Body of pancreas (tissue), 4 donors: ENCODE data around the gene TBC1D16. TPM values are rescaled to one million over a fixed set of nuclear protein-coding genes. Genes with fewer than 3 reads are reported as not detected.

Experiments
- ATAC-seq: fragments of 150-250 bp; one replicate; pipeline ENCODE4 v1.9.1; 2016
- DNase-seq, 4 donors: peaks; one replicate each; pipeline ENCODE4 v3.0.0-alpha.2; 2019
- H3K27ac ChIP-seq, 4 donors: fragments of 200-600 bp; sonication (generic); 1 replicate in 3 of 4; 2 replicates in 1 of 4; pipeline versions ENCODE4 v1.5.1 to v1.6.1; 2016 to 2019; ENCODE audit warnings: mild to moderate bottlenecking in 1 of 4, mixed read lengths in 1 of 4, moderate library complexity in 1 of 4
- H3K27me3 ChIP-seq, 2 donors: fragments of 200-600 bp; sonication (generic); one replicate each; pipeline ENCODE4 v1.6.0; 2016; ENCODE audit warnings: mild to moderate bottlenecking in 1 of 2
- H3K36me3 ChIP-seq, 2 donors: fragments of 200-600 bp; sonication (generic); replicated peaks in 1 of 2; 2 replicates each; pipeline ENCODE4 v1.5.1; 2016; ENCODE audit warnings: low read depth in 2 of 2; ENCODE audit not compliant: insufficient read depth in 1 of 2
- H3K4me1 ChIP-seq: fragments of 200-600 bp; sonication (generic); one replicate; pipeline ENCODE4 v1.6.0; 2016
- H3K4me3 ChIP-seq, 2 donors: fragments of 200-600 bp; sonication (generic); 1 replicate in 1 of 2; 2 replicates in 1 of 2; pipeline ENCODE4 v1.5.1; 2016 to 2019
- H3K9me3 ChIP-seq, 3 donors: fragments of 200-600 bp; sonication (generic); 1 replicate in 2 of 3; 2 replicates in 1 of 3; pipeline ENCODE4 v1.5.1; 2016
- POLR2A ChIP-seq, 3 donors: fragments of 450-650 bp; IDR thresholded peaks; one replicate each; pipeline ENCODE4 v1.6.1; 2016; ENCODE audit warnings: antibody characterized with exemption in 3 of 3, mild to moderate bottlenecking in 2 of 3
- WGBS, 2 donors: methylation state at CpG; one replicate each; pipeline ENCODE4 v1.1.5; 2017; 5-methylcytosine and 5-hydroxymethylcytosine counted together
- intact Hi-C: fragments of 100-400 bp; cut with DNase I; formaldehyde crosslinking; loops from one replicate; pipeline ENCODE4 v1.15.1; 2023
- total RNA-seq, 2 donors: library from RNA; depleted of rRNA; stranded (reverse); fragments of >200 nt; gene quantifications; one replicate each; pipeline ENCODE4 v1.1.0, GENCODE V29; 2016
- TF ChIP-seq, protein P1 (sequence below), 7 experiments: fragments of 450-650 bp in 4 of 7; fragments of 200-600 bp in 3 of 7; sonication (generic) in 3 of 7; IDR thresholded peaks; one replicate each; pipeline ENCODE4 v1.5.1; 2016 to 2019; ENCODE audit warnings: antibody characterized with exemption in 7 of 7

Gene TBC1D16
- total RNA-seq, 2 donors from 2014 or later, result 21.0 to 37.2 TPM

DNA sequence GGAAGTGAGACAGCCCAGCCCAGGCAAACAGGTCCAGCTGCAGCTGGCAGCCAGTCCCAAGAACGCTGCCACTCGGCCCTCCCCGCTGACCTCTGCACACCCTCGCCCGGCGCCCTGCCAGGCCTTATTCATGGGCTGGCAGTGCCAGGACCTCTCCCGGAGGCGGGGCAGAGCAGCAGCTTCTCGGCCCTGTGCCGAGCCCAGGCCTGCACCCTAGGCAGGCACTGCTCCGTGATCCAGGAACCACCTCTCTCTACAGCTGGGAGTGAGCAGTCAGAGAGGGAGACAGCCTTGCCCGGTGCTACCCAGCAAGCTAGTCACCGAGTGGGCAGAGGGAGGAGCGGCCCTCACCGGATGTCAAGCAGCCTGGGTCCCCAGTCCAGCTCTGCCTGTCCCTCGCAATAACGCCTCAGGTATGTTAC, 116.5 kb downstream of the TBC1D16 start:
- Histone ChIP-seq H3K27ac (peak overlapping the region; percentile 5 to 86 (median 80)), H3K36me3 (no peaks in the 10 kb centered on the region), H3K4me1 (peaks cover 58% of the 10 kb centered on the region), H3K9me3 (no peaks in the 10 kb centered on the region), H3K27me3 (no peaks in the 10 kb centered on the region), H3K4me3 (no peak overlapping the region)
- DNase-seq (peak; percentile 98 to 100 (median 99)), ATAC-seq (peak; percentile 96)
- WGBS, 2 donors, result 13 to 19% methylated on average over 3 to 17 of the region's 17 CpGs
- peak in 2 of 3 donors; percentile 42 to 52 for TF ChIP-seq POLR2A (IDR thresholded peaks at IDR 0.05)
- TF ChIP-seq, protein P1, sequence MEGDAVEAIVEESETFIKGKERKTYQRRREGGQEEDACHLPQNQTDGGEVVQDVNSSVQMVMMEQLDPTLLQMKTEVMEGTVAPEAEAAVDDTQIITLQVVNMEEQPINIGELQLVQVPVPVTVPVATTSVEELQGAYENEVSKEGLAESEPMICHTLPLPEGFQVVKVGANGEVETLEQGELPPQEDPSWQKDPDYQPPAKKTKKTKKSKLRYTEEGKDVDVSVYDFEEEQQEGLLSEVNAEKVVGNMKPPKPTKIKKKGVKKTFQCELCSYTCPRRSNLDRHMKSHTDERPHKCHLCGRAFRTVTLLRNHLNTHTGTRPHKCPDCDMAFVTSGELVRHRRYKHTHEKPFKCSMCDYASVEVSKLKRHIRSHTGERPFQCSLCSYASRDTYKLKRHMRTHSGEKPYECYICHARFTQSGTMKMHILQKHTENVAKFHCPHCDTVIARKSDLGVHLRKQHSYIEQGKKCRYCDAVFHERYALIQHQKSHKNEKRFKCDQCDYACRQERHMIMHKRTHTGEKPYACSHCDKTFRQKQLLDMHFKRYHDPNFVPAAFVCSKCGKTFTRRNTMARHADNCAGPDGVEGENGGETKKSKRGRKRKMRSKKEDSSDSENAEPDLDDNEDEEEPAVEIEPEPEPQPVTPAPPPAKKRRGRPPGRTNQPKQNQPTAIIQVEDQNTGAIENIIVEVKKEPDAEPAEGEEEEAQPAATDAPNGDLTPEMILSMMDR (IDR thresholded peaks at IDR 0.05), result no peak
- intact Hi-C loops, result loop anchor here (5.0 kb wide), 1 partner anchor 72 kb away; no protein-coding TSS in a partner anchor

DNA sequence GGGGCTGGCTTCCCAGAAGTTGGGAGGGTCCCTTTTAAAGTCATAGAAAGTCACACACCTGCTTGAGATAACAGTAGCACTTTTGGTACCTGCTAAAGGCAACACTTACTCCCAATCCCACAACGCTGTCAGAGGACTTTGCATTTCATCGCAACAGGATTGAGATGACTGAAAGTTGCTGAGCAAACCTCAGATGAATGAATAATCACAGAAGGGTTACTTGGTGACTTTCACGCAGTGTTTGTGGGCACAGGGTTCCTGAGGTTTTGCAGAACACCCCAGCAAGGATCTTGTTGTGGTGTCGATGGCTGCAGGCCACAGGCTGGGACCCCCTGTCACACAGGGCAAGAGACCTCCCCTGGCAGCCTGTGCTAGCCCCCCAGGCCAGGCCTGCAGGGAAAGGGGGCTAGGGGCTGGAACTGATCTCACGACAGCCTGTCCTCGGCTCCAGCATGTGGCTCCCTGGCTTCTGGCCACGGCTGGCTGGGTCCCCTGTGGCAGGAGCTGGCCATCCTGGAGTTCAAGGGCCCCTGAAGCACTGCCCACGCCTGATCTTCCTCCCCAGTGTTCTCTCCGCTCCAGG, 117.0 kb downstream of the TBC1D16 start:
- peak overlapping the region; percentile 70 to 86 (median 80) for H3K27ac ChIP-seq
- DNase-seq (no peak), ATAC-seq (no peak)
- WGBS, 2 donors, result 10 to 27% methylated on average over 4 to 9 of the region's 9 CpGs
- H3K4me1 ChIP-seq, result peaks cover 56% of the 10 kb centered on the region
- no peaks in the 10 kb centered on the region for H3K27me3 ChIP-seq
- H3K9me3 ChIP-seq, result no peaks in the 10 kb centered on the region
- intact Hi-C loops, result loop anchor here (5.0 kb wide), 1 partner anchor 71 kb away; no protein-coding TSS in a partner anchor
- no peak for TF ChIP-seq POLR2A (IDR thresholded peaks at IDR 0.05)
- H3K4me3 ChIP-seq, result no peak overlapping the region
- no peaks in the 10 kb centered on the region for H3K36me3 ChIP-seq

DNA sequence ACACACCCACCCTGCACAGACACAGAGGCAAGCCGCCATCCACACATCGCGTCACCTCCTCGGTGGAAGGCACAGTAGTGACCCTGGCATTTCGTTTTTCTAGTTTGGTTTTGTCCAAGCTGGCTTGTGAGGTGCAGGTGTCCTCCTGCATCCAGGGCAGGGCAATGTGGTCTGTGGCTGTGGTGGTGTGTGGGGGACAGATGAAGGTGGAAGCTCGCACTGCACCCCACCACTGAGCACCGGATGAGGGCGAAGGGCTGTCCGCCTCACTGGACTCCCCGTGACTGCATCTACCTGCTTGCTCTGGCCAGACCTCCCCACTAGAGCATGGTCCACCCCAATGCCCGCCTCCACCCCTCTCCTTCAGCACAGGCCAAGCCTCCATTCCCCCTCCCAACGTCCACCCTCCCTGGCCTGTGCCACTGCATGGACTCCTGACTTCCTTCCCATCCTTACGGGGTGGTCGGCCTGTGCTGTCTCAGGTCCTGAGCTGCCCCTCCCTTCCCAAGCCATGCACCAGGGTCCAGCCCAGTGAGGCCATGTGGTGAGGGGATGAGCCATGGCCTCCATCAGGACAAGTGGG, 117.7 kb downstream of the TBC1D16 start:
- DNase-seq, result no peak
- Histone ChIP-seq H3K27me3 (no peaks in the 10 kb centered on the region), H3K27ac (peak overlapping the region; percentile 70 to 86 (median 80)), H3K4me1 (peaks cover 56% of the 10 kb centered on the region), H3K4me3 (no peak overlapping the region), H3K9me3 (no peaks in the 10 kb centered on the region), H3K36me3 (no peaks in the 10 kb centered on the region)
- TF ChIP-seq, protein P1 (IDR thresholded peaks at IDR 0.05), result no peak
- no peak for TF ChIP-seq POLR2A (IDR thresholded peaks at IDR 0.05)
- intact Hi-C loops, result loop anchor here (5.0 kb wide), 1 partner anchor 71 kb away; no protein-coding TSS in a partner anchor
- 84 to 87% methylated on average over 13 to 14 of the region's 14 CpGs for WGBS, 2 donors
- no peak for ATAC-seq

DNA sequence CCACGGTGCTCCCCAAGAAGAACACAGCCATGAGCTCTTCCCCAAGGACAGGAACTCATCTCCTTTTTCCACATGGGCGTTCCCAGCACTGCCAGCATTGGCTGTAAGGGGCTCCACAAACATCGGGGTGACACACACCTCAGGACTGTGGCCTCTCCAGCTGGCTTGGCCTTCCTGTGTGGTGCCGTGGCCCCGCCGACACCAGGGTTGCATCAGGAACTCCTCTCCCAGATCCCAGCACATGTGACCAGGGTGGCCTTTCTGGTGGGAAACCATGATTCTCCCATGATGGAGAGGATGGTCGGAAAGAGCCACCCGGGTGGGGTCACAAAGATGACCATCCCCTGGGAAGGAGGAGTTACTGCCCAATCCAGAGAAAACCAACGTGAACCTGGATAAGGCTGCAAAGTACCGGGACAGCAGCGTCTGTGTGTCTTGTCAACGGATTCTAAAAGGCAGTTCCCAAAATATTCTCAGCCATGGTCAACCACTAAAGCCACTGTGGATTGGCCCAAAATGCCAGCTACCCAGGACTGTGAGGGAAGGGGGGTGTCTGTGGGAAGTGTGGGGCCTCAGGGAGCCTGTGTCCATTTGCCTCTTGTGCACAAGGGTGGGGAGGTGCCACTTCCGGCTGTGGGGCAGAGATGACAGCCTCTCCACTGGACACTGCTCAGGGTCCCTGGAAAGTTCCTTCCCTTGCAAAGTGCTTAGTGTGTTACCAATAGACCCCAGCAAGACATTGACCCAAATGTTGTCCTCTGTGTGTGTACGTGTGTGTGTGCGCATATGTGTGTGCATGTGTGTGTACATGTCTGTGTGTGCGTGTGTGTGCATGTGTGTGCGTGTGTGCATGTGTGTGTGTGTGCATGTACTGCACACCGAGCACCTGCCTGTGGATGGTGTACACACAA, 118.4 kb downstream of the TBC1D16 start:
- ATAC-seq (no peak), DNase-seq (no peak)
- Histone ChIP-seq H3K4me1 (peaks cover 52% of the 10 kb centered on the region), H3K27ac (no peak overlapping the region), H3K27me3 (no peaks in the 10 kb centered on the region), H3K9me3 (no peaks in the 10 kb centered on the region), H3K4me3 (no peak overlapping the region), H3K36me3 (no peaks in the 10 kb centered on the region)
- intact Hi-C loops, result loop anchor here (5.0 kb wide), 1 partner anchor 70 kb away; no protein-coding TSS in a partner anchor
- TF ChIP-seq, protein P1 (IDR thresholded peaks at IDR 0.05), result no peak
- TF ChIP-seq POLR2A (IDR thresholded peaks at IDR 0.05), result no peak
- WGBS, 2 donors, result 85 to 88% methylated on average over 18 of the region's 18 CpGs

DNA sequence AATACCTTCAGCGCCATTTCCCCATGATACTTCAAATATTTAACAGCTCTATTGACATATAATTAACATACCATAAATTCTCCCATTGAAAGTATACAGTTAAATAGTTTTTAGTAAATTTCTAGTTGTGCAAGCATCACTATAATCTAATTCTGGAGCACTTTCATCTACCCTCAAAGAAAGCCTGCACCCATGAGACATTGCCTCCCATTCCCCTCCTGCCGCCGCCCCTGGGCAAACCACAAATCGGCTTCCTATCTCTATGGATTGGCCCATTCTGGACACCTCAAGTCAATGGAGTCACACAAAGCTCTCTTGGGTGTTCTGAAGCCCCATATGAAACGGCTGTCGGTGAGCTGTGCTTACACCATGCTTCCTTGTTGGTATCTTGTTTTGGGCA, 119.2 kb downstream of the TBC1D16 start:
- no peaks in the 10 kb centered on the region for H3K36me3 ChIP-seq
- ATAC-seq (no peak), DNase-seq (no peak)
- H3K4me1 ChIP-seq, result peaks cover 45% of the 10 kb centered on the region
- intact Hi-C loops, result loop anchor here (5.0 kb wide), 1 partner anchor 69 kb away; no protein-coding TSS in a partner anchor
- no peak overlapping the region for H3K27ac ChIP-seq
- H3K9me3 ChIP-seq, result no peaks in the 10 kb centered on the region
- no peak overlapping the region for H3K4me3 ChIP-seq
- H3K27me3 ChIP-seq, result no peaks in the 10 kb centered on the region
- WGBS, 2 donors, result 89% methylated on average over 6 of the region's 6 CpGs
- TF ChIP-seq, protein P1 (IDR thresholded peaks at IDR 0.05), result no peak
- no peak for TF ChIP-seq POLR2A (IDR thresholded peaks at IDR 0.05)
